ENCODE results near the gene NDEL1.

GRCh38 chr17:8490256-8491023, 54.8 kb downstream of the NDEL1 start:
- TF ChIP-seq, protein P1, sequence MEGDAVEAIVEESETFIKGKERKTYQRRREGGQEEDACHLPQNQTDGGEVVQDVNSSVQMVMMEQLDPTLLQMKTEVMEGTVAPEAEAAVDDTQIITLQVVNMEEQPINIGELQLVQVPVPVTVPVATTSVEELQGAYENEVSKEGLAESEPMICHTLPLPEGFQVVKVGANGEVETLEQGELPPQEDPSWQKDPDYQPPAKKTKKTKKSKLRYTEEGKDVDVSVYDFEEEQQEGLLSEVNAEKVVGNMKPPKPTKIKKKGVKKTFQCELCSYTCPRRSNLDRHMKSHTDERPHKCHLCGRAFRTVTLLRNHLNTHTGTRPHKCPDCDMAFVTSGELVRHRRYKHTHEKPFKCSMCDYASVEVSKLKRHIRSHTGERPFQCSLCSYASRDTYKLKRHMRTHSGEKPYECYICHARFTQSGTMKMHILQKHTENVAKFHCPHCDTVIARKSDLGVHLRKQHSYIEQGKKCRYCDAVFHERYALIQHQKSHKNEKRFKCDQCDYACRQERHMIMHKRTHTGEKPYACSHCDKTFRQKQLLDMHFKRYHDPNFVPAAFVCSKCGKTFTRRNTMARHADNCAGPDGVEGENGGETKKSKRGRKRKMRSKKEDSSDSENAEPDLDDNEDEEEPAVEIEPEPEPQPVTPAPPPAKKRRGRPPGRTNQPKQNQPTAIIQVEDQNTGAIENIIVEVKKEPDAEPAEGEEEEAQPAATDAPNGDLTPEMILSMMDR (IDR thresholded peaks at IDR 0.05; ENCODE audit: low read depth, low read length, poor library complexity, severe bottlenecking), result no peak
- TF ChIP-seq EZH2phosphoT487 (IDR thresholded peaks at IDR 0.05; ENCODE audit: borderline replicate concordance, low read length), result no peak

All from DOHH2 (cell line).